Central memory CD4-positive, alpha-beta T cell (primary cell): ENCODE results near the gene BNC2.
"Not testable (repeated sequence)": the region's sequence is repeated elsewhere in the genome, so short reads cannot be mapped to it uniquely, and the experiment has no call there.

Source experiments
- DNase-seq: peaks from one replicate; pipeline ENCODE4 v3.0.0; 2022
- total RNA-seq, 3 experiments: gene quantifications; one replicate each; lab custom pipeline; 2026; lab: John Stamatoyannopoulos, UW

Gene BNC2, protein sequence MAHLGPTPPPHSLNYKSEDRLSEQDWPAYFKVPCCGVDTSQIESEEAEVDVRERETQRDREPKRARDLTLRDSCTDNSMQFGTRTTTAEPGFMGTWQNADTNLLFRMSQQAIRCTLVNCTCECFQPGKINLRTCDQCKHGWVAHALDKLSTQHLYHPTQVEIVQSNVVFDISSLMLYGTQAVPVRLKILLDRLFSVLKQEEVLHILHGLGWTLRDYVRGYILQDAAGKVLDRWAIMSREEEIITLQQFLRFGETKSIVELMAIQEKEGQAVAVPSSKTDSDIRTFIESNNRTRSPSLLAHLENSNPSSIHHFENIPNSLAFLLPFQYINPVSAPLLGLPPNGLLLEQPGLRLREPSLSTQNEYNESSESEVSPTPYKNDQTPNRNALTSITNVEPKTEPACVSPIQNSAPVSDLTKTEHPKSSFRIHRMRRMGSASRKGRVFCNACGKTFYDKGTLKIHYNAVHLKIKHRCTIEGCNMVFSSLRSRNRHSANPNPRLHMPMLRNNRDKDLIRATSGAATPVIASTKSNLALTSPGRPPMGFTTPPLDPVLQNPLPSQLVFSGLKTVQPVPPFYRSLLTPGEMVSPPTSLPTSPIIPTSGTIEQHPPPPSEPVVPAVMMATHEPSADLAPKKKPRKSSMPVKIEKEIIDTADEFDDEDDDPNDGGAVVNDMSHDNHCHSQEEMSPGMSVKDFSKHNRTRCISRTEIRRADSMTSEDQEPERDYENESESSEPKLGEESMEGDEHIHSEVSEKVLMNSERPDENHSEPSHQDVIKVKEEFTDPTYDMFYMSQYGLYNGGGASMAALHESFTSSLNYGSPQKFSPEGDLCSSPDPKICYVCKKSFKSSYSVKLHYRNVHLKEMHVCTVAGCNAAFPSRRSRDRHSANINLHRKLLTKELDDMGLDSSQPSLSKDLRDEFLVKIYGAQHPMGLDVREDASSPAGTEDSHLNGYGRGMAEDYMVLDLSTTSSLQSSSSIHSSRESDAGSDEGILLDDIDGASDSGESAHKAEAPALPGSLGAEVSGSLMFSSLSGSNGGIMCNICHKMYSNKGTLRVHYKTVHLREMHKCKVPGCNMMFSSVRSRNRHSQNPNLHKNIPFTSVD
- 0 reads per million in 3 experiments for total RNA-seq

DNA sequence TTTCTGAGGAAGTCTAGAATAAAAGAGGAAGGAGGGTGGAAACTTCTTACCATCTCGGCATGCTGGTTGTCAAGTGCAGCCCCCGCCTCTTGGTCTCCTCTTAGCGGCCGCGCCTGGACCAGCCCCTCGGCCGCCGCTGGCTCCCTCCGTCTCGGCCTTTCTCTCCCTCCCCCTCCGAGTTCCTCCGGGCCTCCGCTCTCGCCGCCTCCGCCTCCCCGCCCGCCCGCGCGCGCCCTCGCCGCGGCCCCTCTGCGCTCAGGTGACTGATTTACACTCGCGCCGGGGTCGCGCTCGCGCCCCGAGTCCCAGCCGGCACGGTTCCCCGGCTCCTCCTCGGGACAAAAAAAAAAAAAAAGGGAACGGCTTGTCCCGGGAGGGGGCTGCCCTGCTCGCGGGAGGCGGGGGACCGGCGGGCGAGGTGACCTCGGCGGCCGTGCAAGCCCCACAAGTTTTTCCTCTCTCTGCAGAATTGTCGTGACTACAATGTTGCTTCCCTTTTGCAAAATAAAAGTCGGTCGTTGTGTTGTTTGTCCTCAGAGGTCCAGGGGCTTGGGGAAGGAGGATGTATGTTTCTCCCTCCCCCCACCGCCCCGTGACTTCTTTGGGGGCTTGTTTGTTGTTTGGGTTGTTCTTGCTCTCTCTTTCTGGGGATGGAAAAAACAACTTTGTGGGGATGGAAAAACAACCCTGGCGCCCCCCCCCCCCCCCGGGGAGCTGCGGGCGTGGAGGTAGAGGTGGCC, at the start of gene BNC2:
TSS of gene BNC2 (minus strand) at position 75 of the 740 bp plus-strand sequence. CDS start at position 53, 22 bp downstream.
- DNase-seq: no peak

DNA sequence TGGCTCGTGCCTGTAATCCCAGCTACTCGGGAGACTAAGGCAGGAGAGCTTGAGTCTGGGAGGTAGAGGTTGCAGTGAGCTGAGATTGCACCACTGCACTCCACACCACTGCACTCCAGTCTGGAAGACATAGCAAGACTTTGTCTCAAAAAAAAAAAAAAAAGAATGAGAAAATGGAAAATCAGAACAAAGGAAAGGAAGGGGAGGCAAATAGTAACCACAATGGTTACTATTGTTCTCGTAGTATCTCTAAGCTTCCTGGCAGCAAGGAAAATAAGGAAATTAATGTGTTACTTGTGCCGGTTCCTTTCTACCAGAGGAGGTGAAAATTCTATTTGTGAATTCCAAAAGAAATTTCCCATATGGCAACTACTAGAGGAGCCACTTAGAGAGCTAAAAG, 48.5 kb upstream of the BNC2 start:
- no peak for DNase-seq

DNA sequence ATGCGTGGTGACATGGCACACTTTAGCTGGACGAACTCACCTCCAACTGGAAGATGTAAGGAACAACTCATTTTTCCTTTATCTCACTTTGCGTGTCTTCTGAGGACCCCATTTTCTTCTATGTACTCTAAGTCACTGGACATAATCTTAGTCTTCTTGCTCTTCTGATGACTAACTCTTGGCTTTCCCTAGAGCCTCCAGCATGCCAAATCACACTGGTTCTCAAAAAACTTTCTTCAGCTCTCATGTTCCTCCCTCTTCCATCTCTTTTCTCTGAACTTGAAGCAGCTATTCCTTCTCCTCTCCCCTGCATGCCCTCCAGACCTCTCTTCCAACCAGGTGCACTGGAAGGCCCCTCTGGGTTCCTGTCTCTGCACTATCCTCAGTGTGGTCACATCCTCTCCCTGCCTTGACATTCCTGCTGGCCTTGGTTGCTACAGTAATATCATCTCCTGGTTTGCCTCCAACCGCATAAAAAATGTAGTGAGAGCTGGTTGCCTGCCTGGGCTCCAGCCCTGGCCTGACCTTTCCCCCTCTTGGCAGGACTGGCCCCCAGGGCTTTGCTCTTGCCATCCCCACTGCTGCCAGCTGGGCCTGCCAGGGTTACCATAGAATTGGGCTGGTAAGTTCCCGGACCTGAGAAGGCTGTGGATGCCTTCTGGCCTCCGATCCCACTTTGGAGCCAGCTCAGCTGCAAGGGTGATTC, 44.8 kb upstream of the BNC2 start:
- DNase-seq: no peak

DNA sequence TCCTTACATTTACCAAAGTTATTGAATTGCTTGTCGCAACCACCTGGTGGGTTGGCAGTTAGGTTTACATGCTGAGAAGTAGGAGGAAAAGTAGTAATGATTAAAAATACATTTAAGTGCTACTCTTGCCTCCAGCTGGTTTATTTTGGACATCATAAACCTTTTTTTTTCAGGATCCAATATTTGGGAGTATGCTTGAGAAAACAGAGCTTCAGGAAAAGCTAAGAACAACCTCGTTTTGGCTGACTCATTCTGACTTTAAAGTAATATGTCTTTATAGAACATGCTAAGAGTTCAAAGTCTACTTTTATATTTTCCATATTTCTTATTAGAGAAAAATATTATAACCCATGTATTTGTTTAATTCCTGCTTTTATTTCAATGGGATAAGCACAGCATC, 41.7 kb upstream of the BNC2 start:
- DNase-seq: no peak

DNA sequence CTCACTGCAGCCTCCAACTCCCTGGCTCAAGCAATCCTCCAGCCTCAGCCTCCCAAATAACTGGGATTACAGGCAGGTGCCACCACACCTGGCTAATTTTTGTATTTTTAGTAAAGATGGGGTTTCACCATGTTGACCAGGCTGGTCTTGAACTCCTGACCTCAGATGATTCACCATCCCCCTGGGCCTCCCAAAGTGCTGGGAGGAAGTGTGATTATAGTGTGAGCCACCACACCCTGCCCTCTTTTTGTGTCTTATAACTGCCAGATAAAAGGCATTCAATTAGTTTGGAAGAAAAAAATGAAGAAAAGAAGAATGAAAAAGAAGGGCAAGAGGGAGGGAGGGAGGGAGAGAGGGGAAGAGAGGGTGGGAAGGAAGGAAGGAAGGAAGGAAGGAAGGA, 37.7 kb upstream of the BNC2 start:
- DNase-seq: not testable (repeated sequence)

DNA sequence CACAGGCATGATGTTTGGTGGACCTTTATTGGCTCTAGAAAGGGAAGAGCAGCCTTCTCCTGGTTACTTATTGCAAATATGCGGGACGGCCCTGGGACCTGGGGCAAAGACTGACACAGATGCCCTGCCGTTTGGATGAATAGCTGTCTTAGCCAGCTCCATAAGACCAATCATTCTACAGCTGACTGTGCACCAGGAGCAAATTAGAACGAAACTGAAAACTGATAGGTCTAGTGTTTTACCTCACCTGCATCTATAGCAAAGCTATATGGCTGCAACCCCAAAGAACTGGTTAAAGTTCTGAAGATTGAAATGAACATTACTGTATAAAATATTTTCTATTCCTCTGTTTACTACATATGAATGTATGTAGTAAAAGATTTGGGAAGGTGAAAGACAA, 34.2 kb upstream of the BNC2 start:
- no peak for DNase-seq

DNA sequence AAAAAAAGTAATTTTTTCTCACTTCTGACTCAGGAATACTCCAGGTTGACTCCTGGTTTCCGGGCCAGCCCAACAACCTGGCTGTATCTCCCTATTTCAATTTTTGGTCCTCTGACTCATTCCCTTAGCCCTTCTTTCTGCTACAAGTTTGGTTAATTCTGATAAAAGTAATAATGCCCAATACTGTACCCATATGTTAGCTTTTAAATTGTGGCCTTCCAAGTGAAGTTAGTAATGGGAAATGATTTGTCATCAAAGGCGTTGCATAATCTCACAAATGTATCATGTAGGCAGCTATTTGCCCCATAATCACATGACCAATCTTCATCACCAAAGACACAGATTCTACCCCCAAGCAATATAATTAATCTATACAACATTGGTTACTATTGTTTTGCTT, 31.1 kb upstream of the BNC2 start:
- no peak for DNase-seq

DNA sequence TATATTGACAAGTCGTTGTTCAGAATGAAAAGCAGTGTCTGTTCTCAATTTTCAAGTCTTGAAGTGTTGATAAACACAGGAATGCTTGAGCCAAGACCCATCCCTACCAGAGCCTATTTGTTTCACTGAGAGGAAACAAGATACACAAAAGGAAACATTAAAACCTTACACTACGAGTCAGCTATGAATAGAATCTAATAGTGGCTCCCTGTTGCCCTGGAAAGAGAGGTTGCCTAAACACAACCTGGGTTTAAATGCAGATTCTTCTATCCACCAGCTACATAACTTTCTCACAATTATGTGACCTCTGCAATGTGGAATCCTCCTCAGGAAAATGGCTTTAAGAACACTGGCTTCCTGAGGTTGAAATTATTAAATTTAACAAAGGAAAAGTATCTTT, 29.1 kb upstream of the BNC2 start:
- DNase-seq: no peak

DNA sequence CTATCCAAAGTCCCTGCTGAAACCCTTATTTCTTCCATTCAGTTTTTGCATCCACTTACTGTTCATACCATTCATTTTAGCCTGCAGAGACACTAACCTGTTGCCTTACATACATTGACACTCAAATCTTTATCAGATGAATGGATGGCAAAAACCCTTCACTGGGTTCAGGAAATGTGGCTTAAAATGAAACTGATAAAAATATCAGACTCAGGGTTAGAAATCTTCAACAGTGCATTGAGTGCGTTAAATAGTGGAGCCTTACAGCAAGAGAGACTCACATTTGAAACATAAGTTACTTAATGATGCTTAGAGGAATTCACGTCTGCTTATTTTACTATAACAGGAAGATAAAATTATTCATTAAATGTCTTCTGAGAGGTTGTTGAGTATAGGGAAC, 28.0 kb upstream of the BNC2 start:
- DNase-seq: no peak

DNA sequence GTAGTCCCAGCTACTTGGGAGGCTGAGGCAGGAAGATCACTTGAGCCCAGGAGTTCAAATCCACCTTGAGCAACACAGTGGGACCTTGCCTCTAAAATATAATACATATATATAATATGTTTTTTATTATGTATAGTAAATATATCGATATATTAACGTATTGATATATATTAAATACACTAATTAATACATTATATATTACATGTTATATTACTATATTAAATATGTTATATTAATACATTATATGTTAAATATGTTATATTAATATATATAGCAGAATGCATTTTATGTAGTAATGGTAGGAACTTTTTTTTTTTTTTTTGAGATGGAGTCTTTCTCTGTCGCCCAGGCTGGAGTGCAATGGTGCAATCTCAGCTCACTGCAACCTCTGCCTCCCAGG, 18.1 kb upstream of the BNC2 start:
- no peak for DNase-seq

DNA sequence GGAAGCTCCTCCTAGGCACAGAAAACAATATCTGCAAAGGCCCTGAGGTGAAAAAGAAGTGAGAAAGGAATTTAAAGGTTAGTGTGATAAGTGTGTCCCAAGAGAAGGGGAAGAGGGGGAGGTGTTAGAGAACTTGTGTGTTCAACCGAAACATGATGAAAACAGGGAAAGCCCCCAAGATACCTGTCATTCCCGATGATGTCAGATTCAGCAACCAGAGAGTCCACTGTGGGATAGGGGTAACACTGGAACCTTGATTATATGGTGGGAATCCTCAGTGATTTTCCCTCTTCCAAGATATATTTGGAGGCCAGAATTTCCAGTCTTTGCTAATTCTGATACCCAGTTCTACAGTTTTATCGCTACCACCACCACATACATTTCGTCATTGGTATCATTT, 15.5 kb upstream of the BNC2 start:
- no peak for DNase-seq

DNA sequence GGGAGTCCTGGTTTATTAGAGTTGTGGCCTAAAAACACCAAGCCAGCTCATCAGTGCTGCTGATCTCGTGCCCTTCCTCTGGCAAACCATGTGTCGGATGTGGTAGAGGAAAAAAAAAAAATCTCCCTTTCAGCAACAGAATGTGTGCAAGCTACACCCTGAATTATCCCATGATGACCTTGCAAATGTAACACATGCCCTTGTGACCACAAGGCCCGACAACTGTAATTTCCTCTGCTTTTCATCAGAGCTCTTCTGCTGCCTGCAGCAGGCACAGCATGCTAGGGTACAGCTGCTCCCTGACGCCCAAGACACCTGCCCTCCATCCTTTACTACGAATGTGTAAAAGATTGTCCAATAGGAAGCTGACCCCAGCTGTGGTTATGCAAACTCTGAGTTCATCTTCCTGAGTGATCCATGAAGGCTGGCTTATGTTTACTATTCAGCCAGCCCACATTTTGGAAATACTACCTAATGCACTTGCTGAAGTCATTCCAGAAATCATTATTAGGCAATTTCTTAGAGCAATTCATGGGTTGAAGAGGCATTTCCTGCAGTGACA, 14.6 kb upstream of the BNC2 start:
- no peak for DNase-seq

DNA sequence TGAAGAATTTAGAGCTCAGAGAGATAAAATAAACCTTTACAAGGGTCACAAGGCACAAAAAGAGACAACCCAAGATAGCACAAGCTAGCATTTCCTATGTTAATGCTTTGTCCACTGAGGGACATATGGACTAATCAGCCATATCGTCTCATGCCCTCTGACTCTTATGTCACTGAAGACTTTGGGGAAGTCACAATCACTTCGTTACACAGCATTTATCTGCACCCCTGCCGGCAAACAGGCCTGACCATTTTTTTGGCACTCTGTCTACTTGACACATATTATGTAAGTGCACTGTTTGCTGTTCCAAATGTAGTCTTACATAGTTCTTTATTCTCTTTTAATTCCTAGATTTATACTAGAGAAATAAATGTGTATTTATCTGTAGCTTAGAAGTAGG, 13.9 kb upstream of the BNC2 start:
- no peak for DNase-seq

DNA sequence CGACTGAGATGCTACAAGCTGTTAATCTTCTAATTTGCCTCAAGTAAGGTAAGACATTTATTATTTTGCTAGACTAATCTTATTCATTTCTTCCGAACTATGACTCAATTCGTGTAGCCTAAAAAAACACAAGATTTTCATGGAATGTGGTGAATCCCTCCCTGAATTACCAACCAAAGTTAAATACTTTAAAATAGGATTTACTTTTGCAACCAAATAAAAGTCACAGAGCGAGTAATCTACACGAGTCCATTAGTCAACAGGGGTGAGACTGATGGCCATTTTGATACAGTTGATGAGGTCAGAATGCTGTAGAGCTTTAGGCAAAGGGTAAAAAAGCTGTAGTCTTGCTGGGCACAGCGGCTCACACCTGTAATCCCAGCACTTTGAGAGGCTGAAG, 13.1 kb upstream of the BNC2 start:
- DNase-seq: no peak

DNA sequence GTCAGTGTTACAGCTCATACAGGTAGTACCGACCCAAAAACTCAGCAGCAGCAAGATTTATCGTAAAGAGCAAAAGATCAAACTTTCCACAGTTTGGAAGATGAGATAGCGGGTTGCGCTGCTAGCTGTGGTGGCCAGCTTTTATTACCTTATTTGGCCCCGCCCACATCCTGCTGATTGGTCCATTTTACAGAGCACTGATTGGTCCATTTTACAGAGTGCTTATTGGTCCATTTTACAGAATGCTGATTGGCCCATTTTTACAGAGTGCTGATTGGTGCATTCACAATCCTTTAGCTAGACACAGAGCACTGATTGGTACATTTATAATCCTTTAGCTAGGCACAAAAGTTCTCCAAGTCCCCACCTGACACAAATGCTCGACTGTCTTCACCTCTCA, 12.0 kb upstream of the BNC2 start:
- DNase-seq: not testable (repeated sequence)

DNA sequence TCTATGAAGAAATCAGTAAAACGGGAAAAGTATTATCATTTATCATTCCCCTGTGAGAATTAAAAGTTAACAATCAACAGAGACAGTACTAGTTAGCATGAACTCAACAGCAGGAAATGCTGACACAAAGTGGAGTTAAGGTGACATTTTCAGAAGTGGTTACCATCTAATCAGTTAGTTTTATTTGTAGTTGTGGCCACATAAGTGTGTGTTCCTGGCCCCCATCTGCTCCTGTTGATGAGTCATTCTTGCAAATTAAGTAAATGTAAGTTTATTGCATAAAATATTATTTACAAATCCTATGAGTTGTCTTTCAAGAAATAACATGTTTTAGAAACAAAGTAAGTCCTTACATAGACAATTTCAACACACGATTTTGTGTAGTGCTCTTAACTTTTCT, 8.9 kb upstream of the BNC2 start:
- DNase-seq: no peak

DNA sequence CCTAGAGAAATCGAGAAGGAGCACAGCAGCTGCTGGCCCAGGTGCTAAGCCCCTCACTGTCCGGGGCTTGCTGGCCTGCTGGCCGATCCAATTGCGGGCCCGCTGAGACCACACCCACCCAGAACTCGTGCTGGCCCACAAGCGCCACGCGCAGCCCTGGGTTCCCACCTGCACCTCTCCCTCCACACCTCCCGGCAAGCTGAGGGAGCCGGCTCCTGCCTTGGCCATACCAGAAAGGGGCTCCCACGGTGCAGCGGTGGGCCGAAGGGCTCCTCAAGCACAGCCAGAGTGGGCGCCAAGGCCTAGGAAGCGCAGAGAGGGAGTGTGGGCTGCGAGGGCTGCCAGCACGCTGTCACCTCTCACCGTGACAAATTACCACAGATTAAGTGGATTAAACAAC, 6.8 kb upstream of the BNC2 start:
- DNase-seq: no peak

DNA sequence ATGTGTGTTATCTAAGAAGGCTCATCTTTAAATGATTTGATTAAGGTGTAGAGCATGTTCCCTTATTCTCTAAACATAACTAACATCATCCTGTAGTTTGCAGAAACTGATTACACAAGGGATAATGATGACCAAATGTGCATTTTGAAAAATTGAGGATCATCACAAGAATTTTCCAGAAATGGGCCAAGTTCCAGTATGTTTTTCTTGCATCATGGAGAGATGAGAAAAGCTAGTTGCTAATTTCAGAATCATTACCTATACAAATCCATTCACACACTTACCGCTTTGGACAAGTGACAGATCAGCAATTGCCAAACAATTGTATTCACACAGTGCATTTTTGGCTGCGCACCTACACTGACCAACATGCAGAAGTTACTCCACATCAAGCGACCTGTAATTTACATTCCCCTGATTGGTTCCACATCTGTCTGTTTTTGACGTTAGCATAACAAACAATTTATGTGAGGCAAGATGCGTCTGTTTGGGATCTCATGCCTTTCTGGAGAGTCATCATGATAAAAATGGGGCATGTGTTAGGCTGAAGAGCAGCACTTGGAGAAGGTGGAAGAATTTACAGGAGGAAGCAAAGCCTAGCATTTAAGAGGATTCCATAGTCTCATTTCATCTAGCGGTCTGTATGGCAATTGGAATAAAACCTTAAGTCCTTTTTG, 2.8 kb upstream of the BNC2 start:
- no peak for DNase-seq

DNA sequence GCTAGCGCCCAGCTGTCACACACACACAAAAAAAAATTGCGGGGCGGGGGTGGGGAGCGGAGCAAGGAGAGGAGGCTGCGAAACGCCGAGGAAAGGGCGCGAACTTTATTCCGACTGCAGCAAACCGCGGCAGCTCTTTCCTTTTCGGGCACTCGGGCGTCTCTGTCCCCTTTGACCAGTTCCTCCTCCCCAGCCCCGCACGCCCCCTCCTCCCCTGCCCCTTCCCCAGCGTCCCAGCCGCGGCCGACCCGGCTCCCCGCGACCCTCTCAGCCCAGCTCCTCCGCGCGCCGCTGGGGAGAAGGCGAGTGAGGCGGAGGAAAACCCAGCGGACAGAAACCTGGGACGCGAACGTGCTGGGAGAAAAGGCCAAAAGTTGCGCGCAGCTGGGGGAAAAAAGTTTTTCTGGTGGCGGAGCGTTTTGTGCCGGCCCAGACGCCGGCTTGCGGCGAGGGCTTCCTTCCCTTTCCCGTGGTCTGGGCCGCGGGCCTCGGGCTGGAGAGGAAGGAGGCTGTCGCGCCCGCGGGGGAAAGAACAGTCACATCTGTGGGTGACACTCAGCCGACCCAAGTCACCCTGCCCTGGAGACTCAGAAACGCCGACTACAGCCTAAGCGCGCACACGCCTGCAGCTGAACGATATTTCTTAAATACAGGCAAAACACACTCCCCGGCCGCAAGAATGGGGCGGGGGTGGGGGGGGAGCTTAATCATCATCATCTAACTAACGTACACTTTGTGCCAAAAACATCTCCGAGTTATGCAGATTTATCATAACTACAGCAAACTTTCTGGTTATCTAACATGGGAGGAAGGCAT, 1.1 kb upstream of the BNC2 start:
- no peak for DNase-seq

DNA sequence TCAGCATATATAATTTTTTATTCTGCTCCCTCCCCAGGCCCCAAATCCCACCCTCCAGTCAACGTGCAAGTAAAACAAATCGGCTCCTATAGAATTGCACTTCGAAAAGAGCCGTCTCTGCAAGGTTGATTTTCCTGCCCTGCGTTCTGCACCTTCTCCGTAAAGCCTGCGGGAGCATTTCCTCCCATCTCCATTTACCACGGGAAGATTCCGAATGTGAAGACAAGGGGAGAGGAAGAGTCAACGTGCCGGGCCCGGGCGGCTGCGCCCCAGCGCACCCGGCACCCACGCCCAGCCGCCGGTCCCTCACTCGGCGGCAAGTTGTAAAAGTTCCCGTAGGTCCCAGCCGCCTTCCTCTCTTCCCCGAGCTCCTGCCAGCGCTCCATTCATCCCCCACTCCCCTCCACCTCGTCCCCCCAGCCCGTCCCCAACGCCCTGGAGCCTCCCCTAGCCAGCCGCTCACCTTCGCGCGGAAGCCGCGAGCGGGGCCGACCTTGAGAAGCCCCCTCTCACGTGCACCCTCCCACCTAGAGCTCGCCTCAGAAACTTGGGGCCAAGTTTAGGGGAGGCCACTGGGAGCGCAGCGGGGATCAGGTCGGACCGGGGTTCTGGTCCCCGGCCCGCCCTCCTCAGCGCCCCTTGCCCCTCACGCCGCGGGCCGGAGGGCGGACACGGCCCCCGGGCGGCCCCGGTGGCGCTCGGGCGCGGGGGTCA, 431 bp downstream of the BNC2 start:
- DNase-seq: no peak
